HG02588 (cell line): ENCODE results near the gene ZAR1L.

ENCODE experiments used
- ATAC-seq: cut with Tn5 transposase; IDR thresholded peaks from one replicate; pipeline ENCODE4 v1.9.1; 2021; ENCODE audit warnings: mild to moderate bottlenecking, moderate library complexity; ENCODE audit not compliant: unreplicated experiment

Gene ZAR1L

DNA sequence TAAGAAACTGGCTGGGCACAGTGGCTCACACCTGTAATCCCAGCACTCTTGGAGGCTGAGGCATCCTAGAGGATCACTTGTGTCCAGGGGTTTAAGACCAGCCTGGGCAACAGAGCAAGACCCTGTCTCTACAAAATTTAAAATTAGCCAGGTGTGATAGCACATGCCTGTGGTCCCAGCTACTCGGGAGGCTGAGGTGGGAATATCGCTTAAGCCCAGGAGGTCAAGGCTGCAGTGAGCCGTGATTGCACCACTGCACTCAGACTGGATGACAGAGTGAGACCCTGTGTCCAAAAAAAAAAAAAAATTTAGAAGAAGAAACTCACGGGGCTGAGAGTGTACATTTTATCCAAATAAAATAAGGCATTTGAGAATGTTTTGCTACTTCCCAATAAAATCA lies 58.9 kb downstream of the ZAR1L start:
- no peak for ATAC-seq

DNA sequence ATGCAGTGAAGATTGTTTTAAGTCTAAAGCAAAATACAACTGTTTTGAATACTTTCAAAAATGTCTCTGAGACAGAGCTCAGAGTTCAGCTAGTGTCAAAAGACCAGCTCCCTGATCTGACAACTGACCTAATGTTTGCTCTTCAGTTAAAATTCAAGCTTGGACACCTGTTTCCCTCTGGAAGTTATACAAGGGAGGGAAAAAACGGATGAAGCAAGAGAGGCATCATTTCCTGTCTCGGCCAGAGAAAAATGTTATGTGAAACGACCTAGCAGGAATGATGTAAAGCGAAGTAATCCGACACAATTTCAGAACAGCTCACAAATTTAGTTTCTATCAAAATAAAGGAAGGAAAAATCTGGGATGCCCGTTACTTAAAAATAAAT lies 59.4 kb downstream of the ZAR1L start:
- no peak for ATAC-seq

DNA sequence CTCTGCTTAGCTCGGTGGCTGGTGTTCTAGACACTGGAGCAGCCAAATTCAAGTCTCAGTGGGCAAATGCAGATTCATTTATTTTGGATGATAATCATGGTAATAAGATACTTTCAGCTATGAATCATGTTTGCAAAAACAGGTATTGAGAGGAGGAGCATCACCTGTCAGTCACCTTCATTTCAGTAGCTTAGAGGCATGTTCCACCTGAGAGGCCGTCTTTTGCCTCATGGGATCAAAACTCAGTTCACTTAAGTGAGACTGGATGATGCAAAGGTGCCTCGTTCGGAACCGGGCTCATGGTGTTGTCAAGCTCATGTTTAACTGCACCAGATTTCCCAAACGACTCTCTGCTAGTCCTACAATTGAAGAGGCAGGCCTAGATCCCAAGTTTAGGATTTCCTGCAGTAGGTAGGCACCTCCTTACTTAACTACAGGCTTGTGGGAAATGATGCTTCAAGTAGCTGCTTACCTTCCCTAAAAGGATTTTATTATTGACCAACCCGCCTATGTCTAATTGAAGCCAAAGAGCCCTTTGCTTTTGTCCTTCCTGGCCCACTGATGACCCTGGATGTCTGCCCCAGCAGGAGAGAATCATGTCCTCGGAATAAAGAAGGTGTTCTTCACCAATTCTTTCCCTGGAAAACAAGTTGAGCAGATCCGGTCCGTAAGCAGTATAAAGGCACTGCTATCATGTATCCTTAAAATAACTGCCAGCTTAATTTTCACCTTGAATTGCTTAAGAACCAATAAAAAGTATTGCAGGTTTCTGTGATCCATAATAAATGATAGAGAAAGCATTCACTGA lies 60.0 kb downstream of the ZAR1L start:
- no peak for ATAC-seq

DNA sequence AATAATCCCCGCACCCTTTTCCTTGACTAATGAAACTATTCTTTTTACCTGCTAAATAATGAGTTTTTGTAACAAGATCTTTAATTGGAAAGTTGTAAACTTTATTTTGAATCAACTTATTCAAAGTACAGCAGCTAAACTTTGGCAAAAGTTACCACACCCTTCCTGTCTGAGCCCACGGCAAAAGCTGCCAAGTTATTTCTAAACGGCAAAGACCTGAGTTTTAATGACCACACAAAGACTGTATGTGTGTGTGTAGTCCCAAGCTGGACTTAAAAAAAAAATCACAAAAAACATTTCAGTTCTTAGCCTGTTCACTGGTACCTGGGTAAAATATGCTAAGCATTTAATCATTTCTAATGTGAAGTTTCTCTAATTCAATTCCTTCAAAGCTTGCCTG lies 60.7 kb downstream of the ZAR1L start:
- no peak for ATAC-seq

DNA sequence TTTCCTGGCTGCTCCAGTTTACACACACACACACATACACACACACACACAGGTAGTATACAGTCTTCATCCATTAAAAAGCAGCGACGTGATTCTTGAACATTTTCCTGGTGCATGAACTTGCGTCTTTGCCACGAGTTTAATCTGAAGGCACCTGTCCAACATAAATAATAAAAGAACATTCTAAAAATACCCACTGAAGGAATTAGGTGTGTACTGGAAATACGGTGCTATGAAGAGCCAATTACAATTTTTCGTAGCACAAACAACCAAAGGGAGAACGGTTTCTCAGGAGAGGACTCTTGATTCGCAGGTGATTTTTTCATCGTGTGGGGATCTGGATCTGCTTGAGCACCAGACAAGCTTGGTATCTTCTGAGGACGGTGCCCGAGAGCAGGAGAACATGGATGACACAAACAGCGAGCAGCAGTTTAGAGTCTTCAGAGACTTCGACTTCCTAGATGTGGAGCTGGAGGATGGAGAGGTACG lies 61.2 kb downstream of the ZAR1L start:
- ATAC-seq = no peak
